Retina (tissue), 1 donor: ENCODE measurements around the gene GNG7.
"Not testable (repeated sequence)": the region's sequence is repeated elsewhere in the genome, so short reads cannot be mapped to it uniquely, and the experiment has no call there.

ENCODE experiments used
- DNase-seq: peaks from one replicate; pipeline ENCODE4 v3.0.0-alpha.2; 2016

Gene GNG7

GRCh38 chr19:2547033-2547680, 155.3 kb downstream of the GNG7 start:
- DNase-seq, result no peak

GRCh38 chr19:2546128-2547032, 156.1 kb downstream of the GNG7 start:
- DNase-seq, result peak; percentile 92

GRCh38 chr19:2545416-2546127, 156.9 kb downstream of the GNG7 start:
- DNase-seq, result not testable (repeated sequence)

GRCh38 chr19:2544576-2545415, 157.7 kb downstream of the GNG7 start:
- no peak for DNase-seq

GRCh38 chr19:2543463-2544442, 158.7 kb downstream of the GNG7 start:
- DNase-seq, result peak; percentile 92

GRCh38 chr19:2543072-2543462, 159.4 kb downstream of the GNG7 start:
- DNase-seq, result not testable (repeated sequence)

- DNase-seq, result no peak
Measured at GRCh38 chr19:2542341-2543069, 160.0 kb downstream of the GNG7 start.

GRCh38 chr19:2540646-2541454, 161.6 kb downstream of the GNG7 start:
- DNase-seq, result peak; percentile 84

- no peak for DNase-seq
Measured at GRCh38 chr19:2540251-2540645, 162.2 kb downstream of the GNG7 start.

- DNase-seq, result no peak
Measured at GRCh38 chr19:2538096-2538757, 164.3 kb downstream of the GNG7 start.

- not testable (repeated sequence) for DNase-seq
Measured at GRCh38 chr19:2537584-2537983, 164.9 kb downstream of the GNG7 start.

GRCh38 chr19:2536461-2536860, 166.0 kb downstream of the GNG7 start:
- no peak for DNase-seq

GRCh38 chr19:2534423-2535013, 168.0 kb downstream of the GNG7 start:
- no peak for DNase-seq

GRCh38 chr19:2533686-2534422, 168.6 kb downstream of the GNG7 start:
- DNase-seq, result no peak

GRCh38 chr19:2533072-2533425, 169.4 kb downstream of the GNG7 start:
- DNase-seq, result no peak

GRCh38 chr19:2532252-2533071, 170.0 kb downstream of the GNG7 start:
- DNase-seq, result no peak

GRCh38 chr19:2529942-2530341, 172.6 kb downstream of the GNG7 start:
- DNase-seq, result not testable (repeated sequence)
